B cell (primary cell): ENCODE measurements around the gene UGDH. TPM values are rescaled to one million over a fixed set of nuclear protein-coding genes. Genes with fewer than 3 reads are reported as not detected.
"Not testable (repeated sequence)": the region's sequence is repeated elsewhere in the genome, so short reads cannot be mapped to it uniquely, and the experiment has no call there.

ENCODE experiments used
- ATAC-seq: fragments of 200-7000 bp; cut with Tn5 transposase; one replicate; pipeline ENCODE4 v1.10.0; 2021; ENCODE audit warnings: low read depth, mild to moderate bottlenecking, moderate number of reproducible peaks, moderate library complexity
- CTCF ChIA-PET: fragments of 350-600 bp; sonication (Branson Sonifier 250); formaldehyde crosslinking; loops from one replicate; lab custom pipeline; 2021; ENCODE audit warnings: antibody characterized with exemption, inconsistent platforms; lab: Charles Lee
- POLR2A ChIA-PET: fragments of 350-600 bp; sonication (Branson Sonifier 250); formaldehyde crosslinking; loops from one replicate; lab custom pipeline; 2021; ENCODE audit warnings: antibody characterized with exemption; lab: Charles Lee
- DNase-seq: peaks from one replicate; pipeline ENCODE4 v3.0.0; 2013
- H2AFZ ChIP-seq: 2 replicates; pipeline ENCODE4 v1.6.1; 2012; ENCODE audit warnings: mild to moderate bottlenecking, low read depth, low read length; ENCODE audit not compliant: insufficient read depth, poor library complexity, severe bottlenecking
- H3K27ac ChIP-seq, 2 donors: 1 replicate in 1 of 2; 2 replicates in 1 of 2; pipeline ENCODE4 v1.5.1; 2012 to 2013; ENCODE audit warnings: low read length in 2 of 2, mild to moderate bottlenecking in 2 of 2, moderate library complexity in 1 of 2
- H3K27me3 ChIP-seq, 4 experiments: fragments of 200-600 bp in 1 of 4; sonication (generic) in 1 of 4; replicated peaks in 1 of 4; 1 replicate in 2 of 4; 2 replicates in 2 of 4; pipeline versions ENCODE4 v1.6.1 to v1.7.0; 2013 to 2016; ENCODE audit warnings: low read length in 3 of 4, mild to moderate bottlenecking in 2 of 4, mixed read lengths in 1 of 4, moderate library complexity in 1 of 4; ENCODE audit not compliant: insufficient read depth in 4 of 4, control insufficient read depth in 3 of 4; ENCODE audit errors: control extremely low read depth in 1 of 4
- H3K36me3 ChIP-seq, 2 experiments: replicated peaks in 1 of 2; 1 replicate in 1 of 2; 2 replicates in 1 of 2; pipeline versions ENCODE4 v1.6.1 to v1.7.1; 2013; ENCODE audit warnings: low read length in 1 of 2; ENCODE audit not compliant: insufficient read depth in 2 of 2, control insufficient read depth in 1 of 2; ENCODE audit errors: control extremely low read depth in 1 of 2, extremely low read depth in 1 of 2
- H3K4me1 ChIP-seq, 2 donors: fragments of 200-600 bp in 1 of 2; sonication (generic) in 1 of 2; 1 replicate in 1 of 2; 2 replicates in 1 of 2; pipeline versions ENCODE4 v1.5.1 to v1.6.1; 2013 to 2017; ENCODE audit warnings: low read length in 2 of 2; ENCODE audit not compliant: control insufficient read depth in 2 of 2, insufficient read depth in 2 of 2
- H3K4me2 ChIP-seq: replicated peaks from 2 replicates; pipeline ENCODE3; 2012; ENCODE audit warnings: mild to moderate bottlenecking, low read depth, low read length; ENCODE audit not compliant: poor library complexity, severe bottlenecking
- H3K4me3 ChIP-seq, 5 experiments: fragments of 200-600 bp in 1 of 5; sonication (generic) in 1 of 5; 1 replicate in 3 of 5; 2 replicates in 2 of 5; pipeline versions ENCODE4 v1.5.1 to v1.7.0; 2011 to 2016; ENCODE audit warnings: low read length in 4 of 5, mild to moderate bottlenecking in 4 of 5, low read depth in 2 of 5, control low read depth in 1 of 5, moderate library complexity in 1 of 5; ENCODE audit not compliant: insufficient read depth in 1 of 5; ENCODE audit errors: control extremely low read depth in 1 of 5, extremely low read depth in 1 of 5
- H3K79me2 ChIP-seq: fragments of 200-600 bp; sonication (generic); one replicate; pipeline ENCODE4 v1.6.0; 2016; ENCODE audit warnings: low read length; ENCODE audit not compliant: control insufficient read depth, insufficient read depth
- H3K9ac ChIP-seq: fragments of 200-600 bp; sonication (generic); 2 replicates; pipeline ENCODE4 v1.6.1; 2017; ENCODE audit warnings: mild to moderate bottlenecking, low read length, moderate library complexity
- H3K9me3 ChIP-seq, 3 donors: one replicate each; pipeline versions ENCODE4 v1.6.1 to v1.7.1; 2013; ENCODE audit warnings: low read length in 2 of 3; ENCODE audit not compliant: control insufficient read depth in 2 of 3, insufficient read depth in 1 of 3; ENCODE audit errors: control extremely low read depth in 1 of 3
- H4K20me1 ChIP-seq: 2 replicates; pipeline ENCODE4 v1.6.0; 2012; ENCODE audit warnings: mild to moderate bottlenecking, low read length; ENCODE audit not compliant: insufficient read depth, control insufficient read depth, poor library complexity, severe bottlenecking
- H3K27ac Mint-ChIP-seq: one replicate; pipeline ENCODE4 v1.8.0; 2021; ENCODE audit warnings: mixed read lengths
- H3K27me3 Mint-ChIP-seq: one replicate; pipeline ENCODE4 v1.8.0; 2021; ENCODE audit warnings: mixed read lengths
- H3K4me1 Mint-ChIP-seq: one replicate; pipeline ENCODE4 v1.8.0; 2021; ENCODE audit warnings: mixed read lengths
- H3K4me3 Mint-ChIP-seq: one replicate; pipeline ENCODE4 v1.8.0; 2021; ENCODE audit warnings: mixed read lengths
- H3K9me3 Mint-ChIP-seq: one replicate; pipeline ENCODE4 v1.8.0; 2022; ENCODE audit warnings: mixed read lengths; ENCODE audit not compliant: insufficient read depth
- EZH2 ChIP-seq: IDR thresholded peaks from 2 replicates; pipeline ENCODE4 v1.6.1; 2012; ENCODE audit warnings: borderline replicate concordance, low read depth, mild to moderate bottlenecking, moderate library complexity, low read length; ENCODE audit not compliant: insufficient read depth, poor library complexity, severe bottlenecking
- WGBS: methylation state at CpG from one replicate; pipeline ENCODE4 v1.1.5; 2013; ENCODE audit warnings: missing lambda C conversion rate; ENCODE audit not compliant: insufficient coverage; 5-methylcytosine and 5-hydroxymethylcytosine counted together
- intact Hi-C: fragments of 100-400 bp; cut with micrococcal nuclease; formaldehyde crosslinking; loops from one replicate; pipeline ENCODE4 v1.10.0; 2022
- polyA plus RNA-seq: library from polyadenylated mRNA; depleted of rRNA; stranded (reverse); fragments of >200 nt; gene quantifications from 2 replicates; pipeline ENCODE4 v1.2.3, GENCODE V29; 2012
- total RNA-seq, 2 donors: library from RNA; stranded (reverse); fragments of 120-200 nt in 1 of 2; gene quantifications; 1 replicate in 1 of 2; 2 replicates in 1 of 2; pipeline versions ENCODE4 v1.2.3 to v1.2.4, GENCODE V29; 2013 to 2022
- TF ChIP-seq, protein P1 (sequence below): fragments of 200-600 bp; IDR thresholded peaks from one replicate; pipeline ENCODE4 v1.8.0; 2022; ENCODE audit warnings: antibody characterized with exemption, mild to moderate bottlenecking

Gene UGDH
- total and polyA plus RNA-seq, 2 donors (not counting 1 experiment from before 2014, with no cell fraction given), result 3.5 to 25.4 TPM

DNA sequence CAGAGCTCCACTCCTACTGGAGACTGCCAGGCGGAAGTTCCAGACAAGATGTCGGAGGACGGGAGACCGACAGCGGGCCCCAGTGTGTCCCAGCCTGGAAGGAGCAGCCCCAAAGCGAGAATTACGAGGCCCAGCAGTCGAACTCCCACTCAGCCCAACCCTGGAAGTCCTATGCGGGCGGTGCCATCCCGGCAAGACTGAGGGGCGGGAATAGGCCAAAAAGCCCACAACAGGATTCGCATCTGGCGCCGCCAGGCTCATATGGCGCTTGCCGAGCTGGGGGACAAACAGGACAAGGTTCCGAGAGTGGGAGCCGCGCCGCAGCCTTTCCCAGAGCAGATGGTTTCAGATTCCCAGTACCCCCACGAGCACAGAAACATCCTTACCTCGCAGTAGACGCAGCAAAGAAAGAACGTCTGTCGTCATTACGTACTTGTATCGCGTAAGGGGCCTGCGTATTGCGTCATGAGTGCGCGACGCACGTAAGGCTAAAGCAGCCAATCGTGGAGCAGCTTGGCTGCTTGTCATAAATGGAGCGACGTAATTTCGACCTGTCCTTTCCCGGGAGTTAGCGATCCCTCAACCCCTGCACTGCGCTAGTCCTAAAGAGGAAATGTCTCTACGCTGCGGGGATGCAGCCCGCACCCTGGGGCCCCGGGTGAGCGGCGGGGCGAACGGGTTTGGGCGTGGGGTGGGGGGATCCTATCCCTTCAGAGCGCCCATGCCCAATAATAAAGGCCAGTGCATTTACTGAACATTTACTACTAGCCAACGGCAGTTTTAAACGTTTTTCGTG, 68.5 kb downstream of the UGDH start, which contains the start of the genes LIAS and RPL9:
TSS of gene LIAS (plus strand) at position 552 of the 796 bp plus-strand sequence. CDS start at position 614, 62 bp downstream.
TSS of gene RPL9 (minus strand) at position 418 of the 796 bp plus-strand sequence. CDS start 483 bp downstream, outside the sequence.
- Histone ChIP-seq H3K36me3 (peaks cover 21 to 47% of the 10 kb centered on the region in 2 experiments), H4K20me1 (peaks cover 6% of the 10 kb centered on the region), H3K4me2 (peak within 1 kb of the TSS; percentile 83), H3K27ac (peak within 1 kb of the TSS; percentile 98 to 99), H3K79me2 (peaks cover 41% of the 10 kb centered on the region), H3K9ac (peak within 1 kb of the TSS; percentile 91), H3K27me3 (no peaks in the 10 kb centered on the region), H3K4me1 (peaks cover 19 to 27% of the 10 kb centered on the region in 2 donors), H2AFZ (peak within 1 kb of the TSS; percentile 92), H3K9me3 (no peaks in the 10 kb centered on the region), H3K4me3 (peak within 1 kb of the TSS; percentile 77 to 100 (median 98))
- ChIA-PET POLR2A (interaction anchor here (0.6 to 3.0 kb wide), 7 partner anchors 11 to 519 kb away, joined by 3 to 23 read pairs (median 4); partner anchors contain the start of genes PDS5A and RFC1), CTCF (interaction anchor here (0.6 to 3.0 kb wide), 9 partner anchors 11 to 556 kb away, joined by 3 to 18 read pairs (median 4); partner anchors contain the start of gene PDS5A)
- peak; percentile 98 for DNase-seq
- Mint-ChIP-seq H3K27ac (peak within 1 kb of the TSS; percentile 99), H3K9me3 (no peaks in the 10 kb centered on the region), H3K4me3 (peak within 1 kb of the TSS; percentile 97), H3K4me1 (peaks cover 38% of the 10 kb centered on the region), H3K27me3 (no peaks in the 10 kb centered on the region)
- under 1% methylated on average over 39 of the region's 55 CpGs for WGBS
- peak; percentile 86 for ATAC-seq
- intact Hi-C loops, result loop anchor here (1.0 to 10.0 kb wide), 9 partner anchors 11 to 1141 kb away; partner anchors contain the start of genes N4BP2, PDS5A, RFC1 and SMIM14
- no peak for TF ChIP-seq EZH2
- TF ChIP-seq, protein P1, sequence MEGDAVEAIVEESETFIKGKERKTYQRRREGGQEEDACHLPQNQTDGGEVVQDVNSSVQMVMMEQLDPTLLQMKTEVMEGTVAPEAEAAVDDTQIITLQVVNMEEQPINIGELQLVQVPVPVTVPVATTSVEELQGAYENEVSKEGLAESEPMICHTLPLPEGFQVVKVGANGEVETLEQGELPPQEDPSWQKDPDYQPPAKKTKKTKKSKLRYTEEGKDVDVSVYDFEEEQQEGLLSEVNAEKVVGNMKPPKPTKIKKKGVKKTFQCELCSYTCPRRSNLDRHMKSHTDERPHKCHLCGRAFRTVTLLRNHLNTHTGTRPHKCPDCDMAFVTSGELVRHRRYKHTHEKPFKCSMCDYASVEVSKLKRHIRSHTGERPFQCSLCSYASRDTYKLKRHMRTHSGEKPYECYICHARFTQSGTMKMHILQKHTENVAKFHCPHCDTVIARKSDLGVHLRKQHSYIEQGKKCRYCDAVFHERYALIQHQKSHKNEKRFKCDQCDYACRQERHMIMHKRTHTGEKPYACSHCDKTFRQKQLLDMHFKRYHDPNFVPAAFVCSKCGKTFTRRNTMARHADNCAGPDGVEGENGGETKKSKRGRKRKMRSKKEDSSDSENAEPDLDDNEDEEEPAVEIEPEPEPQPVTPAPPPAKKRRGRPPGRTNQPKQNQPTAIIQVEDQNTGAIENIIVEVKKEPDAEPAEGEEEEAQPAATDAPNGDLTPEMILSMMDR, result no peak

DNA sequence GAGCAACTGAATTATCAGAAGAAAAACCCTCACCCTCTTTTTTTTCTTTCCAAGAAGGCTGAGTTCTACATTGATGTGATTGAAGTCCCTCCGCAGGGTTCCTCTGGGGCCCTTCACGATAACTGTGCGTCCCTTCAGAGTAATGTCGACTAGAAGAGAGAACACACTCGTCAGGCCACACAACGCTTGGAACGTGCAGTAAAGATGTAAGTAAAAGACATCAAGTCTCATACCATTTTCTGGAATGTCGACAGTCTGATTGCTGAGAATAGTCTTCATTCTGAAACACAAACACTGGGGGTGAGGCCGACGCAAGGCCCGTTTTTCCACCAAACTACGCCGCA, 69.1 kb downstream of the UGDH start:
- POLR2A ChIA-PET, result interaction anchor here (0.7 to 3.0 kb wide), 4 partner anchors 10 to 520 kb away, joined by 3 to 23 read pairs (median 8); partner anchors contain the start of genes PDS5A and RFC1
- H3K9me3 Mint-ChIP-seq, H3K27me3 ChIP-seq, DNase-seq, H3K27me3 Mint-ChIP-seq, H3K9me3 ChIP-seq: not testable (repeated sequence)
- peak overlapping the region; percentile 98 to 99 for H3K27ac ChIP-seq
- peaks cover 19 to 27% of the 10 kb centered on the region in 2 donors for H3K4me1 ChIP-seq
- H2AFZ ChIP-seq, result peak overlapping the region; percentile 92
- CTCF ChIA-PET, result interaction anchor here (0.6 to 3.0 kb wide), 7 partner anchors 11 to 555 kb away, joined by 3 to 18 read pairs (median 6); no protein-coding TSS in a partner anchor
- Mint-ChIP-seq H3K27ac (peak overlapping the region; percentile 99), H3K4me3 (peak overlapping the region; percentile 97), H3K4me1 (peaks cover 38% of the 10 kb centered on the region)
- H4K20me1 ChIP-seq, result peaks cover 11% of the 10 kb centered on the region
- H3K4me2 ChIP-seq, result peak overlapping the region; percentile 83
- H3K4me3 ChIP-seq, result peak overlapping the region; percentile 77 to 100 (median 98)
- 0% methylated on average over 6 of the region's 13 CpGs for WGBS
- peak overlapping the region; percentile 91 for H3K9ac ChIP-seq
- intact Hi-C loops, result loop anchor here (1.0 to 10.0 kb wide), 7 partner anchors 11 to 1141 kb away; partner anchors contain the start of genes N4BP2, RFC1 and SMIM14
- peak; percentile 0 for ATAC-seq
- peaks cover 37% of the 10 kb centered on the region for H3K79me2 ChIP-seq
- peaks cover 23 to 47% of the 10 kb centered on the region in 2 experiments for H3K36me3 ChIP-seq
